Endodermal cell (in vitro differentiated cells): ENCODE measurements around the gene KIF26B. TPM values are rescaled to one million over a fixed set of nuclear protein-coding genes. Genes with fewer than 3 reads are reported as not detected.

Experiments
- DNase-seq: peaks from one replicate; pipeline ENCODE4 v3.0.0-alpha.2; 2017
- H3K27ac ChIP-seq: 2 replicates; pipeline ENCODE4 v1.5.1; 2013; ENCODE audit warnings: mild to moderate bottlenecking, low read depth, low read length, moderate library complexity
- H3K27me3 ChIP-seq: 2 replicates; pipeline ENCODE4 v1.6.1; 2013; ENCODE audit warnings: mild to moderate bottlenecking, low read length, moderate library complexity; ENCODE audit not compliant: insufficient read depth, control insufficient read depth, poor library complexity, severe bottlenecking
- H3K36me3 ChIP-seq: 2 replicates; pipeline ENCODE4 v1.7.0; 2013; ENCODE audit warnings: mild to moderate bottlenecking, low read length, moderate library complexity; ENCODE audit not compliant: control insufficient read depth, insufficient read depth
- H3K4me1 ChIP-seq: one replicate; pipeline ENCODE4 v1.7.0; 2013; ENCODE audit warnings: low read length; ENCODE audit not compliant: control insufficient read depth, insufficient read depth
- H3K4me3 ChIP-seq: 2 replicates; pipeline ENCODE4 v1.5.1; 2013; ENCODE audit warnings: mild to moderate bottlenecking, low read length, moderate library complexity
- H3K9ac ChIP-seq: 2 replicates; pipeline ENCODE4 v1.6.1; 2013; ENCODE audit warnings: mild to moderate bottlenecking, low read length, moderate library complexity; ENCODE audit not compliant: poor library complexity, severe bottlenecking; ENCODE audit errors: extremely low read depth
- H3K9me3 ChIP-seq: 2 replicates; pipeline ENCODE4 v1.6.1; 2013; ENCODE audit warnings: mild to moderate bottlenecking, low read length, moderate library complexity; ENCODE audit not compliant: control insufficient read depth
- H3K27ac Mint-ChIP-seq: 2 replicates; pipeline ENCODE4 v1.8.0; 2020; ENCODE audit warnings: mixed read lengths
- H3K27me3 Mint-ChIP-seq: 2 replicates; pipeline ENCODE4 v1.8.0; 2021; ENCODE audit warnings: mild to moderate bottlenecking, mixed read lengths; ENCODE audit not compliant: insufficient read depth
- H3K36me3 Mint-ChIP-seq: 2 replicates; pipeline ENCODE4 v1.8.0; 2020; ENCODE audit warnings: low read depth, mixed read lengths
- H3K4me1 Mint-ChIP-seq: 2 replicates; pipeline ENCODE4 v1.8.0; 2020; ENCODE audit warnings: mixed read lengths
- H3K4me3 Mint-ChIP-seq: 2 replicates; pipeline ENCODE4 v1.8.0; 2020; ENCODE audit warnings: mild to moderate bottlenecking, moderate library complexity, mixed read lengths
- H3K9me3 Mint-ChIP-seq: 2 replicates; pipeline ENCODE4 v1.8.0; 2020; ENCODE audit warnings: mild to moderate bottlenecking, mixed read lengths
- CTCF ChIP-seq: fragments of 200-600 bp; sonication (generic); conservative IDR thresholded peaks from 2 replicates; pipeline ENCODE4 v1.5.0; 2021; ENCODE audit warnings: antibody characterized with exemption, mild to moderate bottlenecking
- WGBS, 2 experiments: methylation state at CpG; one replicate each; pipeline versions ENCODE4 v1.1.5 to v1.1.7; 2013; ENCODE audit warnings: missing lambda C conversion rate in 2 of 2, mixed read lengths in 1 of 2; ENCODE audit not compliant: insufficient coverage in 1 of 2, insufficient read length in 1 of 2; 5-methylcytosine and 5-hydroxymethylcytosine counted together
- total RNA-seq, 2 donors: library from RNA; stranded (reverse); fragmentation: NEBNext Ultra II Directional in 1 of 2; extraction: Animal tissue kit (Norgen Biotek cat#: 25700) in 1 of 2; gene quantifications; 2 replicates in 1 of 2; 3 replicates in 1 of 2; pipeline ENCODE4 v1.2.1, GENCODE V29; 2021

Gene KIF26B
- total RNA-seq, 2 donors from 2014 or later = 12.3 to 21.0 TPM

DNA sequence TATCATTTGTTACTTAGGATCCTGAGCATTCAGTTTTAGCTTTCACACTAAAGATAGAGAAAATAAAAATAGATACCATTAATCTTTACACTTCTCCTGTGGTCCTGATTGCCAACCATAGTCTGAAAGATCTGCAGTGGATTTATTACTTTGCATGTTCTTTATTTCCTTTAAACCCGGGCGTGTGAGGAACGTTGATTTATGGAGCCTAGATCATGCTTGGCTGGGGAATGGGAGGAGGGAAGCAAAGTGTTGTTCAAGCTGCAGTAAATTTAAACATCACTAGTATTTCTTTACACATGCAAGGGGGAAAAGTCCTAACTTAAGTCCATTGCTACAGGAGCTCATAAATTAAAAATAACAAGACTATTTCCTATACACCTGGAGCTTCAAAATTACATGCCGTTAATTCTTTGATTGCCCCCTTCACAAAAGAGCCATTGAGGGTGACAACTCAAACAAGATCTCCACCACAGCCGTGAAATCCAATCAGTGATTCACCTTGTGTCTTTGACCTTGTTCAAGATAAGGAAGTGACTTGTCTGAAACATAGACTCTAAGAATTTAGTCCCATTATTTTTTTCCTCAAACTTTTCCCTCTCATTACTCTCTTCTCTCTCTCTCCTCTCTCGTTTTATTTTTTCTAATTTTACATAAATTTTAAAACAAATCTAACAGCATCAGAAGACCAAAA lies 282.7 kb downstream of the KIF26B start:
- DNase-seq = no peak
- H3K36me3 Mint-ChIP-seq = peaks cover 15% of the 10 kb centered on the region
- Histone ChIP-seq H3K27me3 (no peaks in the 10 kb centered on the region), H3K4me3 (no peak overlapping the region), H3K9ac (no peak overlapping the region), H3K27ac (no peak overlapping the region), H3K9me3 (peaks cover 5% of the 10 kb centered on the region), H3K4me1 (peaks cover 2% of the 10 kb centered on the region), H3K36me3 (peaks cover 4% of the 10 kb centered on the region)
- H3K27ac Mint-ChIP-seq = no peak overlapping the region
- no peaks in the 10 kb centered on the region for H3K9me3 Mint-ChIP-seq
- peaks cover 21% of the 10 kb centered on the region for H3K4me1 Mint-ChIP-seq
- no peak overlapping the region for H3K4me3 Mint-ChIP-seq
- no peak for TF ChIP-seq CTCF
- H3K27me3 Mint-ChIP-seq = no peaks in the 10 kb centered on the region
- WGBS, 2 experiments = 86% methylated on average over 3 to 6 of the region's 6 CpGs

GRCh38 chr1:245440922-245441321 lies 286.1 kb downstream of the KIF26B start:
- 75 to 78% methylated on average over 5 to 7 of the region's 7 CpGs for WGBS, 2 experiments
- no peaks in the 10 kb centered on the region for H3K27me3 ChIP-seq
- no peak for DNase-seq
- Mint-ChIP-seq H3K4me1 (peaks cover 24% of the 10 kb centered on the region), H3K9me3 (peaks cover 4% of the 10 kb centered on the region), H3K27ac (no peak overlapping the region), H3K27me3 (no peaks in the 10 kb centered on the region), H3K36me3 (peaks cover 15% of the 10 kb centered on the region), H3K4me3 (no peak overlapping the region)
- peaks cover 4% of the 10 kb centered on the region for H3K36me3 ChIP-seq
- peaks cover 2% of the 10 kb centered on the region for H3K4me1 ChIP-seq
- no peak for TF ChIP-seq CTCF
- no peak overlapping the region for H3K4me3 ChIP-seq
- no peak overlapping the region for H3K27ac ChIP-seq
- H3K9ac ChIP-seq = no peak overlapping the region
- peaks cover 9% of the 10 kb centered on the region for H3K9me3 ChIP-seq

- no peaks in the 10 kb centered on the region for H3K27me3 ChIP-seq
- Mint-ChIP-seq H3K4me3 (no peak overlapping the region), H3K9me3 (peaks cover 4% of the 10 kb centered on the region), H3K4me1 (peaks cover 24% of the 10 kb centered on the region), H3K27ac (no peak overlapping the region), H3K36me3 (peaks cover 10% of the 10 kb centered on the region), H3K27me3 (no peaks in the 10 kb centered on the region)
- H3K9ac ChIP-seq = no peak overlapping the region
- H3K4me3 ChIP-seq = no peak overlapping the region
- H3K9me3 ChIP-seq = peaks cover 10% of the 10 kb centered on the region
- no peak for TF ChIP-seq CTCF
- 94 to 98% methylated on average over 5 to 6 of the region's 6 CpGs for WGBS, 2 experiments
- H3K4me1 ChIP-seq = peaks cover 2% of the 10 kb centered on the region
- no peak for DNase-seq
- no peaks in the 10 kb centered on the region for H3K36me3 ChIP-seq
- H3K27ac ChIP-seq = no peak overlapping the region
Measured at GRCh38 chr1:245441689-245442088, 286.9 kb downstream of the KIF26B start.
